GM21619 (cell line): Measurements from ENCODE around the gene SIGLEC1.

Source experiments
- ATAC-seq: cut with Tn5 transposase; IDR thresholded peaks from one replicate; pipeline ENCODE4 v1.9.1; 2021; ENCODE audit not compliant: unreplicated experiment

The SIGLEC1 gene

GRCh38 chr20:3681352-3681930, 31.0 kb downstream of the SIGLEC1 start:
- no peak for ATAC-seq

- no peak for ATAC-seq
These were observed 31.6 kb downstream of the SIGLEC1 start for GRCh38 chr20:3680701-3681351.

GRCh38 chr20:3679749-3680700, 32.4 kb downstream of the SIGLEC1 start:
- ATAC-seq = no peak

- no peak for ATAC-seq
These were observed 33.3 kb downstream of the SIGLEC1 start for GRCh38 chr20:3678856-3679720.

- no peak for ATAC-seq
These were observed 34.2 kb downstream of the SIGLEC1 start for GRCh38 chr20:3678198-3678597.

- ATAC-seq = no peak
These were observed 34.7 kb downstream of the SIGLEC1 start for GRCh38 chr20:3677733-3678132.

- ATAC-seq = no peak
These were observed 37.2 kb downstream of the SIGLEC1 start for GRCh38 chr20:3674995-3675900.

- ATAC-seq = no peak
These were observed 38.0 kb downstream of the SIGLEC1 start for GRCh38 chr20:3674447-3674846.

GRCh38 chr20:3673221-3674070, 39.0 kb downstream of the SIGLEC1 start:
- ATAC-seq = no peak

- ATAC-seq = no peak
These were observed 39.7 kb downstream of the SIGLEC1 start for GRCh38 chr20:3672547-3673171.

- ATAC-seq = no peak
These were observed 40.3 kb downstream of the SIGLEC1 start for GRCh38 chr20:3671986-3672546.

GRCh38 chr20:3670945-3671344, 41.5 kb downstream of the SIGLEC1 start:
- no peak for ATAC-seq

- ATAC-seq = no peak
These were observed 41.9 kb downstream of the SIGLEC1 start for GRCh38 chr20:3670511-3670910.

- no peak for ATAC-seq
These were observed 42.6 kb downstream of the SIGLEC1 start for GRCh38 chr20:3669710-3670367.

GRCh38 chr20:3667434-3668037, 44.9 kb downstream of the SIGLEC1 start:
- no peak for ATAC-seq

- no peak for ATAC-seq
These were observed 48.5 kb downstream of the SIGLEC1 start for GRCh38 chr20:3663858-3664257.

- no peak for ATAC-seq
These were observed 49.2 kb downstream of the SIGLEC1 start, which contains the start of gene GFRA4 for GRCh38 chr20:3663031-3663701. Gene GFRA4, minus strand, starts transcription at chr20:3663399. Its CDS starts 0 bp downstream, at chr20:3663399.
